C4-2B (cell line): ENCODE results near the gene TEX35.

Experiments used
- CTCF ChIP-seq: fragments of 450-650 bp; conservative IDR thresholded peaks from 2 replicates; pipeline ENCODE4 v1.5.1; 2017; ENCODE audit warnings: mild to moderate bottlenecking
- ZFX ChIP-seq: fragments of 450-650 bp; IDR thresholded peaks from 2 replicates; pipeline ENCODE4 v1.6.1; 2017

- TF ChIP-seq CTCF = no peak
- no peak for TF ChIP-seq ZFX
Measured at GRCh38 chr1:178516110-178516509, 3.2 kb downstream of the TEX35 start.
